CD14-positive monocyte (primary cell): Measurements from ENCODE around the gene TBC1D16. TPM values are rescaled to one million over a fixed set of nuclear protein-coding genes. Genes with fewer than 3 reads are reported as not detected.

Experiments used
- DNase-seq, 3 donors: peaks; one replicate each; pipeline ENCODE4 v3.0.0-alpha.2; 2011 to 2022
- H2AFZ ChIP-seq: 2 replicates; pipeline ENCODE4 v1.6.0; 2012; ENCODE audit warnings: mild to moderate bottlenecking, low read depth, low read length, inconsistent platforms; ENCODE audit not compliant: insufficient read depth, poor library complexity, severe bottlenecking
- H3K27ac ChIP-seq, 2 donors: 1 replicate in 1 of 2; 2 replicates in 1 of 2; pipeline ENCODE4 v1.5.1; 2012 to 2013; ENCODE audit warnings: low read length in 2 of 2, control low read depth in 1 of 2, inconsistent platforms in 1 of 2, low read depth in 1 of 2, mild to moderate bottlenecking in 1 of 2
- H3K27me3 ChIP-seq, 2 donors: one replicate each; pipeline versions ENCODE4 v1.6.0 to v1.6.1; 2011 to 2013; ENCODE audit warnings: low read length in 2 of 2; ENCODE audit not compliant: control insufficient read depth in 2 of 2, insufficient read depth in 2 of 2
- H3K36me3 ChIP-seq, 2 donors: replicated peaks in 1 of 2; 1 replicate in 1 of 2; 2 replicates in 1 of 2; pipeline versions ENCODE4 v1.5.1 to v1.6.1; 2012 to 2013; ENCODE audit warnings: low read length in 2 of 2, control low read depth in 1 of 2, inconsistent platforms in 1 of 2, mild to moderate bottlenecking in 1 of 2; ENCODE audit not compliant: insufficient read depth in 2 of 2, control insufficient read depth in 1 of 2
- H3K4me1 ChIP-seq, 2 donors: 1 replicate in 1 of 2; 2 replicates in 1 of 2; pipeline versions ENCODE4 v1.5.1 to v1.6.1; 2012 to 2013; ENCODE audit warnings: low read length in 2 of 2, control low read depth in 1 of 2, inconsistent platforms in 1 of 2, mild to moderate bottlenecking in 1 of 2, moderate library complexity in 1 of 2; ENCODE audit not compliant: insufficient read depth in 2 of 2, control insufficient read depth in 1 of 2
- H3K4me2 ChIP-seq: replicated peaks from 2 replicates; pipeline ENCODE3; 2012; ENCODE audit warnings: low read length, moderate library complexity, mild to moderate bottlenecking; ENCODE audit not compliant: poor library complexity, severe bottlenecking; ENCODE audit errors: extremely low read depth
- H3K4me3 ChIP-seq, 3 experiments: fragments of 200-600 bp in 1 of 3; sonication (generic) in 1 of 3; replicated peaks in 1 of 3; 1 replicate in 2 of 3; 2 replicates in 1 of 3; pipeline ENCODE4 v1.5.1; 2011 to 2013; ENCODE audit warnings: low read length in 3 of 3, mild to moderate bottlenecking in 3 of 3, control low read depth in 2 of 3, low read depth in 2 of 3, inconsistent platforms in 1 of 3, moderate library complexity in 1 of 3
- H3K79me2 ChIP-seq: 2 replicates; pipeline ENCODE4 v1.6.0; 2012; ENCODE audit warnings: mild to moderate bottlenecking, control low read depth, inconsistent platforms, low read length, moderate library complexity; ENCODE audit not compliant: insufficient read depth
- H3K9ac ChIP-seq: 2 replicates; pipeline ENCODE4 v1.6.0; 2017; ENCODE audit warnings: low read length, mild to moderate bottlenecking; ENCODE audit not compliant: insufficient read depth, poor library complexity, severe bottlenecking
- H3K9me3 ChIP-seq, 2 donors: replicated peaks in 1 of 2; 1 replicate in 1 of 2; 2 replicates in 1 of 2; pipeline versions ENCODE4 v1.5.1 to v1.6.1; 2012 to 2013; ENCODE audit warnings: low read length in 2 of 2, control low read depth in 1 of 2; ENCODE audit not compliant: control insufficient read depth in 1 of 2, insufficient read depth in 1 of 2
- H4K20me1 ChIP-seq: 2 replicates; pipeline ENCODE4 v1.6.0; 2012; ENCODE audit warnings: mild to moderate bottlenecking, low read length, control low read depth, moderate library complexity; ENCODE audit not compliant: insufficient read depth
- H3K27ac Mint-ChIP-seq, 7 donors: one replicate each; pipeline ENCODE4 v1.8.0; 2020; ENCODE audit warnings: mild to moderate bottlenecking in 7 of 7, mixed read lengths in 7 of 7, moderate library complexity in 6 of 7, inconsistent platforms in 2 of 7
- H3K27me3 Mint-ChIP-seq, 3 donors: one replicate each; pipeline ENCODE4 v1.8.0; 2021 to 2022; ENCODE audit warnings: low read depth in 3 of 3, mild to moderate bottlenecking in 3 of 3, mixed read lengths in 3 of 3, moderate library complexity in 3 of 3, inconsistent platforms in 1 of 3
- H3K36me3 Mint-ChIP-seq, 2 donors: one replicate each; pipeline ENCODE4 v1.8.0; 2020; ENCODE audit warnings: mixed read lengths in 2 of 2, inconsistent platforms in 1 of 2, mild to moderate bottlenecking in 1 of 2
- H3K4me1 Mint-ChIP-seq: one replicate; pipeline ENCODE4 v1.8.0; 2020; ENCODE audit warnings: mild to moderate bottlenecking, mixed read lengths
- H3K4me3 Mint-ChIP-seq, 2 donors: one replicate each; pipeline ENCODE4 v1.8.0; 2020; ENCODE audit warnings: mild to moderate bottlenecking in 2 of 2, mixed read lengths in 2 of 2, moderate library complexity in 1 of 2
- H3K9me3 Mint-ChIP-seq, 7 donors: one replicate each; pipeline ENCODE4 v1.8.0; 2020 to 2022; ENCODE audit warnings: mixed read lengths in 7 of 7, mild to moderate bottlenecking in 6 of 7, moderate library complexity in 6 of 7, inconsistent platforms in 2 of 7
- CTCF ChIP-seq: fragments of 200-600 bp; IDR thresholded peaks from one replicate; pipeline ENCODE4 v1.8.0; 2022; ENCODE audit warnings: antibody characterized with exemption, mild to moderate bottlenecking
- WGBS: methylation state at CpG from one replicate; pipeline ENCODE4 v1.1.5; 2013; ENCODE audit warnings: missing lambda C conversion rate; ENCODE audit not compliant: insufficient coverage; 5-methylcytosine and 5-hydroxymethylcytosine counted together
- intact Hi-C, 2 donors: fragments of 100-400 bp; cut with micrococcal nuclease; formaldehyde crosslinking; loops; one replicate each; pipeline versions ENCODE4 v1.15.0 to v1.15.1; 2023
- polyA plus RNA-seq, 3 donors: library from polyadenylated mRNA; depleted of rRNA in 1 of 3; unstranded in 2 of 3; stranded (reverse) in 1 of 3; fragments of 300-500 nt in 2 of 3; fragments of >200 nt in 1 of 3; fragmentation: Illumina TruSeq in 2 of 3; gene quantifications; 1 replicate in 2 of 3; 2 replicates in 1 of 3; pipeline ENCODE4 v1.2.3, GENCODE V29; 2012 to 2021

TBC1D16 gene
- polyA plus RNA-seq, 3 donors = 0.11 to 0.53 (median 0.27) TPM

- no peaks in the 10 kb centered on the region for H3K36me3 ChIP-seq
- H3K9me3 ChIP-seq = no peaks in the 10 kb centered on the region
- no peak overlapping the region for H3K4me3 ChIP-seq
- DNase-seq = no peak
- no peak overlapping the region for H3K4me2 ChIP-seq
- no peak overlapping the region for H3K4me3 Mint-ChIP-seq
- H3K9me3 Mint-ChIP-seq = no peaks in the 10 kb centered on the region
- no peak overlapping the region for H3K9ac ChIP-seq
- no peaks in the 10 kb centered on the region for H4K20me1 ChIP-seq
- no peak for TF ChIP-seq CTCF
- H3K27ac ChIP-seq = no peak overlapping the region
- H3K4me1 ChIP-seq = no peaks in the 10 kb centered on the region
- H3K4me1 Mint-ChIP-seq = no peaks in the 10 kb centered on the region
- intact Hi-C loops = no loop called here
- 96% methylated on average over 9 of the region's 9 CpGs for WGBS
- H2AFZ ChIP-seq = no peak overlapping the region
- H3K36me3 Mint-ChIP-seq = no peaks in the 10 kb centered on the region
- no peaks in the 10 kb centered on the region for H3K79me2 ChIP-seq
- no peak overlapping the region for H3K27ac Mint-ChIP-seq
- H3K27me3 Mint-ChIP-seq = peaks cover 6 to 20% (median 8%) of the 10 kb centered on the region in 3 donors
- H3K27me3 ChIP-seq = no peaks in the 10 kb centered on the region
Observed at GRCh38 chr17:79913451-79913850, 122.2 kb downstream of the TBC1D16 start.

GRCh38 chr17:79912552-79913330 lies 122.9 kb downstream of the TBC1D16 start:
- Histone ChIP-seq H3K27me3 (no peaks in the 10 kb centered on the region), H3K4me2 (no peak overlapping the region), H3K4me1 (no peaks in the 10 kb centered on the region), H3K27ac (no peak overlapping the region), H4K20me1 (no peaks in the 10 kb centered on the region), H3K79me2 (no peaks in the 10 kb centered on the region), H3K36me3 (no peaks in the 10 kb centered on the region), H3K9me3 (no peaks in the 10 kb centered on the region), H3K9ac (no peak overlapping the region), H2AFZ (no peak overlapping the region), H3K4me3 (no peak overlapping the region)
- no peak for DNase-seq
- peaks cover 6 to 19% (median 6%) of the 10 kb centered on the region in 3 donors for H3K27me3 Mint-ChIP-seq
- 89% methylated on average over 14 of the region's 14 CpGs for WGBS
- no peaks in the 10 kb centered on the region for H3K4me1 Mint-ChIP-seq
- intact Hi-C loops = no loop called here
- no peaks in the 10 kb centered on the region for H3K9me3 Mint-ChIP-seq
- H3K36me3 Mint-ChIP-seq = no peaks in the 10 kb centered on the region
- no peak overlapping the region for H3K4me3 Mint-ChIP-seq
- TF ChIP-seq CTCF = no peak
- H3K27ac Mint-ChIP-seq = no peak overlapping the region
